Endothelial cell of umbilical vein (primary cell): ENCODE measurements around the gene TTLL5. TPM values are rescaled to one million over a fixed set of nuclear protein-coding genes. Genes with fewer than 3 reads are reported as not detected.

Experiments used
- BruUV-seq: library from RNA; stranded (reverse); fragments of 400-500 nt; replicated peaks from 2 replicates; lab custom pipeline; 2021; lab: Mats Ljungman, UMichigan
- CTCF ChIA-PET: fragments of 300-600, 350-600 bp; sonication (Branson Sonifier 250); formaldehyde crosslinking; loops from one replicate; lab custom pipeline; 2021; ENCODE audit warnings: antibody characterized with exemption, inconsistent platforms; lab: Charles Lee
- POLR2A ChIA-PET: fragments of 300-600, 350-600 bp; sonication (Branson Sonifier 250); formaldehyde crosslinking; loops from one replicate; lab custom pipeline; 2021; ENCODE audit warnings: antibody characterized with exemption, inconsistent platforms; lab: Charles Lee
- DNase-seq: peaks from one replicate; pipeline ENCODE4 v3.0.0-alpha.2; 2011; ENCODE audit warnings: low read depth, low spot score
- FAIRE-seq: peaks from 2 replicates; lab custom pipeline; 2011; peaks lifted over from hg19 to GRCh38; lab: Jason Lieb, UNC
- H2AFZ ChIP-seq: 2 replicates; pipeline ENCODE4 v1.6.0; 2012; ENCODE audit warnings: low read depth, low read length, control low read depth, inconsistent platforms
- H3K27ac ChIP-seq: 2 replicates; pipeline ENCODE4 v1.5.1; 2011; ENCODE audit warnings: low read depth, mild to moderate bottlenecking, control low read depth, low read length, moderate library complexity; ENCODE audit not compliant: insufficient read depth
- H3K27me3 ChIP-seq, 2 experiments: 2 replicates each; pipeline versions ENCODE4 v1.6.0 to v1.6.1; 2011; ENCODE audit warnings: low read length in 2 of 2, mixed read lengths in 1 of 2; ENCODE audit not compliant: control insufficient read depth in 2 of 2, insufficient read depth in 2 of 2
- H3K36me3 ChIP-seq, 2 experiments: 2 replicates in 1 of 2; 3 replicates in 1 of 2; pipeline ENCODE4 v1.5.1; 2011; ENCODE audit warnings: low read length in 2 of 2, mild to moderate bottlenecking in 1 of 2, moderate library complexity in 1 of 2; ENCODE audit not compliant: control insufficient read depth in 2 of 2, insufficient read depth in 2 of 2; ENCODE audit errors: extremely low read depth in 1 of 2
- H3K4me1 ChIP-seq: 3 replicates; pipeline ENCODE4 v1.5.1; 2011; ENCODE audit warnings: mild to moderate bottlenecking, low read length; ENCODE audit not compliant: control insufficient read depth, insufficient read depth; ENCODE audit errors: extremely low read depth
- H3K4me2 ChIP-seq: 2 replicates; pipeline ENCODE4 v1.6.1; 2011; ENCODE audit warnings: low read length, control low read depth, mixed read lengths; ENCODE audit not compliant: insufficient read depth
- H3K4me3 ChIP-seq, 3 experiments: fragments of 200-600 bp in 1 of 3; sonication (generic), shearing (Covaris generic) in 1 of 3; replicated peaks in 1 of 3; 2 replicates each; pipeline ENCODE4 v1.5.1; 2011 to 2016; ENCODE audit warnings: control low read depth in 3 of 3, low read length in 3 of 3, mild to moderate bottlenecking in 2 of 3, inconsistent platforms in 1 of 3, low read depth in 1 of 3, moderate library complexity in 1 of 3; ENCODE audit not compliant: insufficient read depth in 1 of 3
- H3K79me2 ChIP-seq: 2 replicates; pipeline ENCODE4 v1.6.0; 2012; ENCODE audit warnings: low read length, inconsistent platforms; ENCODE audit not compliant: control insufficient read depth, insufficient read depth
- H3K9ac ChIP-seq: replicated peaks from 2 replicates; pipeline ENCODE3; 2011; ENCODE audit warnings: low read length, control low read depth; ENCODE audit not compliant: insufficient read depth; ENCODE audit errors: extremely low read depth
- H3K9me1 ChIP-seq: replicated peaks from 3 replicates; pipeline ENCODE4 v1.6.0; 2011; ENCODE audit warnings: mild to moderate bottlenecking, low read length; ENCODE audit not compliant: control insufficient read depth, insufficient read depth; ENCODE audit errors: extremely low read depth
- H3K9me3 ChIP-seq: replicated peaks from 2 replicates; pipeline ENCODE4 v1.5.1; 2012; ENCODE audit warnings: low read length, inconsistent platforms; ENCODE audit not compliant: control insufficient read depth, insufficient read depth
- H4K20me1 ChIP-seq: replicated peaks from 2 replicates; pipeline ENCODE3; 2011; ENCODE audit warnings: mild to moderate bottlenecking, low read length; ENCODE audit not compliant: control insufficient read depth, insufficient read depth; ENCODE audit errors: extremely low read depth
- CTCF ChIP-seq, 2 donors: IDR thresholded peaks; 1 replicate in 1 of 2; 2 replicates in 1 of 2; pipeline ENCODE4 v1.5.1; 2011; ENCODE audit warnings: low read length in 2 of 2, mild to moderate bottlenecking in 2 of 2, moderate library complexity in 2 of 2, control low read depth in 1 of 2, inconsistent platforms in 1 of 2, low read depth in 1 of 2; ENCODE audit not compliant: insufficient read depth in 1 of 2; ENCODE audit errors: extremely low read depth in 1 of 2
- EZH2 ChIP-seq: IDR thresholded peaks from 2 replicates; pipeline ENCODE4 v1.6.1; 2012; ENCODE audit warnings: borderline replicate concordance, low read depth, mild to moderate bottlenecking, moderate library complexity, low read length, inconsistent platforms; ENCODE audit not compliant: severe bottlenecking
- FOS ChIP-seq: IDR thresholded peaks from 2 replicates; pipeline ENCODE4 v1.6.1; 2011; ENCODE audit warnings: mild to moderate bottlenecking, low read length, moderate library complexity, borderline replicate concordance; ENCODE audit not compliant: insufficient read depth
- GATA2 ChIP-seq: IDR thresholded peaks from 2 replicates; pipeline ENCODE4 v1.7.0; 2011; ENCODE audit warnings: low read depth, mild to moderate bottlenecking, moderate library complexity, mixed read lengths, low read length; ENCODE audit not compliant: insufficient read length, insufficient read depth
- MAX ChIP-seq: IDR thresholded peaks from 2 replicates; pipeline ENCODE4 v1.6.1; 2011; ENCODE audit not compliant: insufficient read depth, insufficient read length
- MYC ChIP-seq: IDR thresholded peaks from one replicate; pipeline ENCODE4 v1.6.1; 2011; ENCODE audit warnings: mild to moderate bottlenecking, low read depth, low read length
- POLR2A ChIP-seq: IDR thresholded peaks from 2 replicates; pipeline ENCODE4 v1.6.1; 2012; ENCODE audit warnings: low read depth, mild to moderate bottlenecking, control low read depth, low read length
- POLR2AphosphoS5 ChIP-seq: IDR thresholded peaks from 2 replicates; pipeline ENCODE4 v1.6.1; 2012; ENCODE audit warnings: low read depth, mild to moderate bottlenecking, control low read depth, low read length, moderate library complexity; ENCODE audit not compliant: insufficient read depth
- dilution Hi-C: fragments of 300-500 bp; cut with MboI; formaldehyde crosslinking; loops from one replicate; pipeline ENCODE4 v1.15.0; 2019; ENCODE audit warnings: low sequenced_read_pairs; ENCODE audit not compliant: extremely low pct_ligation_motif_present
- intact Hi-C: fragments of 100-400 bp; cut with micrococcal nuclease; formaldehyde crosslinking; loops from one replicate; pipeline ENCODE4 v1.10.0; 2022
- polyA plus RNA-seq, 4 experiments: library from polyadenylated mRNA; depleted of rRNA in 3 of 4; stranded (reverse) in 3 of 4; unstranded in 1 of 4; fragments of >200 nt; gene quantifications; 2 replicates each; pipeline versions ENCODE4 v1.2.1 to v1.2.3, GENCODE V29; 2011 to 2012; ENCODE audit warnings: missing spikeins in 1 of 4
- total RNA-seq: library from RNA; stranded (reverse); gene quantifications from 2 replicates; pipeline ENCODE4 v1.2.3, GENCODE V29; 2021

The TTLL5 gene
- total and polyA plus RNA-seq, 2 donors (not counting 3 experiments of a cell fraction or from before 2014, with no cell fraction given): 33.2 to 93.6 TPM

- dilution Hi-C loops: no loop called here
- no peaks in the 10 kb centered on the region for H3K27me3 ChIP-seq
- TF ChIP-seq FOS (no peak), GATA2 (no peak), MAX (no peak), EZH2 (no peak), POLR2AphosphoS5 (no peak), MYC (no peak), CTCF (IDR thresholded peaks at IDR 0.05; ENCODE audit: extremely low read depth in 1 of 2, insufficient read depth in 1 of 2, low read depth in 1 of 2, low read length in 2 of 2) (no peak), POLR2A (no peak)
- no peak overlapping the region for H3K27ac ChIP-seq
- ChIA-PET CTCF (interaction anchor here (0.8 to 14.6 kb wide), 4 partner anchors 8 to 161 kb away, joined by 3 to 309 read pairs (median 3); partner anchors contain the start of gene FLVCR2), POLR2A (no interaction called here)
- intact Hi-C loops: loop anchor here (5.0 kb wide), 1 partner anchor 127 kb away; the partner anchor contains the start of gene BATF
- no peak overlapping the region for H3K4me2 ChIP-seq
- BruUV-seq: no TSS peak
- peaks cover 12 to 18% of the 10 kb centered on the region in 2 experiments for H3K36me3 ChIP-seq
- H2AFZ ChIP-seq: no peak overlapping the region
- H3K9me1 ChIP-seq: no peaks in the 10 kb centered on the region
- H4K20me1 ChIP-seq: no peaks in the 10 kb centered on the region
- no peaks in the 10 kb centered on the region for H3K79me2 ChIP-seq
- FAIRE-seq (no peak), DNase-seq (no peak)
- H3K4me1 ChIP-seq: peaks cover 16% of the 10 kb centered on the region
- no peaks in the 10 kb centered on the region for H3K9me3 ChIP-seq
- no peak overlapping the region for H3K9ac ChIP-seq
- H3K4me3 ChIP-seq: no peak overlapping the region
Measured at GRCh38 chr14:75649773-75650172, 11.3 kb upstream of the TTLL5 start.
